Right ventricle myocardium superior (tissue), 1 donor: ENCODE results near the gene ZNF627. TPM values are rescaled to one million over a fixed set of nuclear protein-coding genes. Genes with fewer than 3 reads are reported as not detected.
A peak's percentile ranks its signal among the peaks of the same experiment; 100 is the strongest.
"Not testable (repeated sequence)": the region's sequence is repeated elsewhere in the genome, so short reads cannot be mapped to it uniquely, and the experiment has no call there.

ENCODE experiments used
- ATAC-seq: fragments of 200-7000 bp; cut with Tn5 transposase; one replicate; pipeline ENCODE4 v1.9.1; 2020; ENCODE audit warnings: mild to moderate bottlenecking; ENCODE audit not compliant: poor library complexity
- DNase-seq: peaks from one replicate; pipeline ENCODE4 v3.0.0-alpha.2; 2020
- intact Hi-C: fragments of 100-400 bp; cut with DNase I; formaldehyde crosslinking; loops from one replicate; pipeline ENCODE4 v1.11.2; 2022
- total RNA-seq: library from RNA; stranded (reverse); fragmentation: NEBNext Ultra II Directional; extraction: Animal tissue kit (Norgen Biotek cat#: 25700); gene quantifications from one replicate; pipeline ENCODE4 v1.2.1, GENCODE V29; 2021
- donor health status: DM: no; HTN: yes; CAD: no; lungs with severe emphysema.

ZNF627 gene
- total RNA-seq, 1 donor from 2014 or later: 4.2 TPM

DNA sequence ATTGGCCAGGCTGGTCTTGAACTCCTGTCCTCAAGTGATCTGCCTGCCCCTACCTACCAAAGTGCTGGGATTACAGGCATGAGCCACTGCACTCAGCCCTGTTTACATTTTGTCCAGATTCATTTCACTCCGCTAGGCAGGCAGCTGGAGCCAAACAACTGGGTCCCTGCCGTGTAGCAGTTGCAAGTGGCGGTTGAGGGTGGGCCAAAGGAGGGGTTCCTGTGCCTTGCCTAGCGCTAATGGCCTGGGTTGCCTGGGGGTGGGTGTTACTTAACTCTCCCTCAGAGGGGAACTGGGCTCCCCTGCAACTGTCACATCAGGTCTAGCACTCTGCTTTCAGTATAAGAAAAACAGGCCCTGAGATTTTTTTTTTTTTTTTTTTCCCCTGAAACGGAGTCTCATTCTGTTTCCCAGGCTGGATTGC is 27.2 kb upstream of the ZNF627 start:
- intact Hi-C loops: no loop called here
- no peak for ATAC-seq
- DNase-seq: no peak

DNA sequence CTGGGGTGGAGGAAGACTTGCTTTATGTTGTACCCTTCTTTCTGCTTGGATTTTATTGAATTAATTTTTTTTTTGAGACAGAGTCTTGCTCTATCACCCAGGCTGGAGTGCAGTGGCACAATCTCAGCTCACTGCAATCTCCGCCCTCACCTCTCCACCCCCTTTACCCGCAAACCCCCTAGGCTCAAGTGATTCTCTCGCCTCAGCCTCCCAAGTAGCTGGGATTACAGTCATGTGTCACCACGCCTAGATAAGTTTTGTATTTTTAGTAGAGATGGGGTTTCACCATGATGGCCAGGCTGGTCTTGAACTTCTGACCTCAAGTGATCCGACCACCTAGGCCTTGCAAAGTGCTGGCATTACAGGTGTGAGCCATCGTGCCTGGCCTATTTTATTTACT is 23.9 kb upstream of the ZNF627 start:
- ATAC-seq, intact Hi-C loops, DNase-seq: not testable (repeated sequence)

DNA sequence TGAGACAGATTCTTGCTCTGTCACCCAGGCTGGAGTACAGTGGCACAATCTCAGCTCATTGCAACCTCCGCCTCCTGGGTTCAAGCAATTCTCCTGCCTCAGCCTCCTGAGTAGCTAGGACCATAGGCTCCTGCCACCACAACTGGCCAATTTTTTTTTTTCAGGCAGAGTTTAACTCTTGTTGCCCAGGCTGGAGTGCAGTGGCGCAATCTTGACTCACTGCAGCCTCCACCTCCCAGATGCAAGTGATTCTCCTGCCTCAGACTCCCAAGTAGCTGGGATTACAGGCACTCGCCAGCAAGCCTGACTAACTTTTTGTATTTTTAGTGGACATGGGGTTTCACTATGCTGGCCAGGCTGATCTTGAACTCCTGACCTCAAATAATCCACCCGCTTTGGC is 23.5 kb upstream of the ZNF627 start:
- ATAC-seq, DNase-seq, intact Hi-C loops: not testable (repeated sequence)

GRCh38 chr19:11574689-11575088 is 22.6 kb upstream of the ZNF627 start:
- DNase-seq (no peak), ATAC-seq (no peak)
- intact Hi-C loops: no loop called here

DNA sequence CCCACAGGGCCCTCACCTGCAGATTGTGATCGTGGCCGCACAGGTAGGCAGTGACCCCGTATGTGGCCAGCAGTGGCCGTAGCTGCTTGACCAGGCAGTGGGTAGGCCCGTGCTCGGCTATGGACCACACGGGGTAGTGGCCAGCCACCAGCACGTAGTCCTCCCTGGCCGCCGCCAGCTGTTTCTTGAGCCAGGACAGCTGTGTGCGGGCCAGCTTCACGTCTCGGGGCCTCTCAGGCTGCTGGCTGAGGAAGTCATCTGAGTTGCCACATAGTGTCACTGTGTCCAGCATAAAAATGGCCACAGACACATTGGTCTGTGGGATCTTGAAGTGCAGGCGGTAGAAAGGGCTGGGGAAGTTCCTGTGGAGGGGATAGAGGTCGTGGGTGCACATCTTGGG is 21.1 kb upstream of the ZNF627 start:
- intact Hi-C loops: no loop called here
- no peak for ATAC-seq
- DNase-seq: no peak

- intact Hi-C loops: no loop called here
- no peak for DNase-seq
- ATAC-seq: peak; percentile 40
Observed at GRCh38 chr19:11577451-11578257, 19.6 kb upstream of the ZNF627 start, which contains the start of gene ACP5. TSS of gene ACP5 (minus strand) at chr19:11577645. CDS start at chr19:11577317, 328 bp downstream.

DNA sequence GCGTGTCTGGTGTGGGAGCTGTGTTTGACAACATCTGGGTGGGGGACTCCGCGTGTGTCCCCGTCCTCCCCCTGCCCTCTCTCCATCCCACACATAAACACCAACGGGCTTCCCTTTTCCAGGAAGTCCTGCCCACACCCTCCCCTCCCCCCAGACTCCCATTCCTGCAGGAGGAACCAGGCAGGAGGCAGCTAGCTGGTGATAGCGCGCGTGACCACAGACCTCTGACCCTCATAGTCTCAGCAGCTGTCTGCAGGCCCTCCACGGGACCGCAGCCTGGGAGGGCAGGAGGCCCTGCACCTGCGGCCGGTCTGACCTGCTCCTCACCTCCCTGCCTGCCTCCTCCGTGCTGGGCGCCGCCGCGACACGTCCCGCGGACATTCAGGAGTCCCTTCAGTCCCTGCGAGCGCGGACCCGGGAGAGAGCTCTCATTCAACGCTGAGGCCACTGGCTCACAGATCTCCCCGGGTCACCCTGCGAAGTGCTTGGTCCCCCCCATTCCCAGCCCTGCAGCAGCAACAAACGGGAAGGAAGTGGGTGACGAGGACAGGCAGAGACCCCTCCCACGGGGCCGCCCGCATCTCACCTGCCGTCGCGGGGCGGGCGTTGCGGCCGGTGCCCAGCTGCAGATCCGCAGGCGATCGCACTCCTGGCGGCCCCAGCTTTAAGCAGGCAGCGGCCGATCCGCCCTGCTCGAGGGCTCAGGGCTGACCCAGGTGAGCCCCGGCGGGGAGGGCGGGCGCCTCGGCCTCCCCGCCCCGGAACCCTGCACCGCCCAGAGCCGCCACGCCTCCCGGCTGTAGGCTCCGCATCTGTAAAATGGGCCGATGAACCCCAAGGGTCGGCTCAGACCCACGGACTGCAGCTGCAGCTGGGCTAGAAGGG is 18.8 kb upstream of the ZNF627 start:
- DNase-seq (peak; percentile 57), ATAC-seq (peak; percentile 47)
- intact Hi-C loops: no loop called here

DNA sequence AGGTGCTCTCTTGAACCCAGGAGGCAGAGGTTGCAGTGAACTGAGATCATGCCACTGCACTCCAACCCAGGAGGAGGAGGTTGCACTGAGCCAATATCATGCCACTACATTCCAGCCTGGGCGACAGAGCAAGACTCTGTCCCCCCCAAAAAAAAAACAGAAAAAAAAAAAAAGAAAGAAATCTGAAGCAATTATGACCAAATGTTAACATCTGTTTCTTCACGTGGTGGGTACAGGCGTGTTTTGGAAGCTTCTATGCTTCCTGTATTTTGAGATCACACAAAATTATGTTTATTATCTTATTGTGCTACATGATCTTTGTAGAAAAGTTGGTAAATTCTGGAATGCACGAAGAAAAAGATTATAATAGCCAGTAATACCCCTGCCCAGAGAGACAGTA is 17.2 kb upstream of the ZNF627 start:
- DNase-seq (no peak), ATAC-seq (no peak)
- intact Hi-C loops: loop anchor here (10.0 kb wide), 1 partner anchor 285 kb away; the partner anchor contains the start of gene TSPAN16

GRCh38 chr19:11581740-11582139 is 15.5 kb upstream of the ZNF627 start:
- ATAC-seq (no peak), DNase-seq (no peak)
- intact Hi-C loops: loop anchor here (10.0 kb wide), 1 partner anchor 287 kb away; the partner anchor contains the start of gene TSPAN16

GRCh38 chr19:11586331-11586730 is 11.0 kb upstream of the ZNF627 start:
- DNase-seq (no peak), ATAC-seq (no peak)
- intact Hi-C loops: loop anchor here (10.0 kb wide), 1 partner anchor 292 kb away; the partner anchor contains the start of gene TSPAN16

- ATAC-seq (peak; percentile 89), DNase-seq (peak; percentile 85)
- intact Hi-C loops: loop anchor here (10.0 kb wide), 1 partner anchor 293 kb away; the partner anchor contains the start of gene TSPAN16
Observed at GRCh38 chr19:11587302-11587974, 9.8 kb upstream of the ZNF627 start.

GRCh38 chr19:11587975-11588631 is 9.2 kb upstream of the ZNF627 start:
- DNase-seq: no peak
- peak; percentile 8 for ATAC-seq
- intact Hi-C loops: loop anchor here (10.0 kb wide), 1 partner anchor 293 kb away; the partner anchor contains the start of gene TSPAN16

DNA sequence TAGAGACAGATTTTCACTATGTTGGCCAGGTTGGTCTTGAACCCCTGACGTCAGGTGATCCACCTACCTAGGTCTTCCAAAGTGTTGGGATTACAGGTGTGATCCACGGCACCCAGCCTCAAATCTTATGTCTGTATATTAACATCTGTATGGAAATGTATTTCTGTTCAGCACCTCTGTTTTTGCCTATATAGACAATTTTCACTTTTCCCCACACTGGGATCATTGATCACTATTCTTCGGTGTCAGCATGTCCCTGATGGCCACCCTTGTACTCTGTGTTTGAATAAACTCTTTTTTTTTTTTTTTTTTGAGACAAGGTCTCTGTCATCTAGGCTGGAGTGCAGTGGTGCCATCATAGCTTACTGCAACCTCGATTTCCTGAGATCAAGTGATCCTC is 3.2 kb upstream of the ZNF627 start:
- intact Hi-C loops: no loop called here
- no peak for ATAC-seq
- DNase-seq: no peak

DNA sequence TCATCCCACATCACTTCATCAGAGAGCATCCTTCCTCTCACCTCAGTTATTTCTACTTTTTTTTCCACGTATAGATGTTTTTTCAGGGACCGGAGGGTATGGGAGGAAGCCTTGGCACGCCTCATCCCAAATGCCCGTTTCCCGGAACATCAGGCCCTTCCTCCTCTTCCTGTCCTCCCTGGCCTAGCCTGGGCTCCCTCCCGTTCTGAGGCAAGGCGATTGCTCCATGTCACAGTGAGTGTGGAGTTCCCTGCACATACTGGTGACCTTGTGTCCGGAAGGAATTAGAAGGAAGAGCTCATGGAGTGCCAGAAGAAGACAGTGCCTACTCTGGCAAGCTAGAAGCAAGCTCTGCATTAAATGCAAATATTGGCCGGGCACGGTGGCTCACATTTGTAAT is 1.1 kb upstream of the ZNF627 start:
- ATAC-seq: no peak
- intact Hi-C loops: no loop called here
- DNase-seq: no peak

- ATAC-seq (no peak), DNase-seq (no peak)
- intact Hi-C loops: no loop called here
Observed at GRCh38 chr19:11598103-11598483, 810 bp downstream of the ZNF627 start.

DNA sequence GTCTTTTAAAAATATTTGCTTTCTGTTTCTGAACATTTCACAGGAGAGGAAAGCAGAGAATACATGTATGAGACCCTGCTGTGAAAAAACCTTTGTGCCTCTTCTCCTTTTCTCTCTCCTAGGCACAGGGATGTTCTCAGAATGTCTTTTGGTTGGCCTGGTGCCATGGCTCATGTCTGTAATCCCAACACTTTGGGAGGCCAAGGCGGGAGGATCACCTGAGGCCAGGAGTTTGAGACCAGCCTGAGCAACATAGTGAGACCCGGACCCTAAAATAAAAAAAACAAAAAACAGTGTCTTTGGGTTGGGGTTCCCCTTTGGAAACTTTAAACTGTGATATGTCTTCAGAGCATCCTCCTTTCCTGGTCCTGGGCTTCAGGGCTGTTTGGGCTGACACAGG is 1.5 kb downstream of the ZNF627 start:
- intact Hi-C loops: no loop called here
- ATAC-seq (no peak), DNase-seq (no peak)

DNA sequence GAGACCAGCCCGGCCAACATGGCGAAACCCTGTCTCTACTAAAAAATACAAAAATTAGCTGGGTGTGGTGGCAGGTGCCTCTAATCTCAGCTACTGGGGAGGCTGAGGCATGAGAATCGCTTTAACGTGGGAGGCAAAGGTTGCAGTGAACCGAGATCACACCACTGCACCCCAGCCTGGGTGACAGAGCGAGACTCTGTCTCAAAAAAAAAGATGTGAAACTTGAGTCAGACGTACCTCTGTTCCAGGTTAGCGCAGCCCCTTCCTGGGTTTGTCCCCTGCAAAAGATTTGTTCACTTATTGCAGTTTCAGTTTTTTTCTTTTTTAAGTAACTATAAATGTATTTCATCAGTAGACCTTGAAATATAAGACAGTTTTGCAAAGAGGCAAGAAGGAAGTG is 2.4 kb downstream of the ZNF627 start:
- DNase-seq, intact Hi-C loops, ATAC-seq: not testable (repeated sequence)

GRCh38 chr19:11606484-11606883 is 9.2 kb downstream of the ZNF627 start:
- intact Hi-C loops: no loop called here
- no peak for ATAC-seq
- DNase-seq: no peak
